Spinal cord (tissue), 4 donors: ENCODE data around the gene BTBD18. TPM values are rescaled to one million over a fixed set of nuclear protein-coding genes. Genes with fewer than 3 reads are reported as not detected.

ENCODE experiments used
- polyA plus RNA-seq, 2 donors: library from polyadenylated mRNA; unstranded; fragments of 120-200 nt; gene quantifications; one replicate each; pipeline ENCODE4 v1.2.1, GENCODE V29; 2013; ENCODE audit not compliant: insufficient read length in 2 of 2
- small RNA-seq: library from RNA; depleted of rRNA; stranded (forward); fragments of <200 nt; gene quantifications from one replicate; pipeline ENCODE3, GENCODE V24; 2014; ENCODE audit warnings: low replicate concordance
- total RNA-seq, 2 donors: library from RNA; depleted of rRNA in 1 of 2; stranded (reverse); fragments of 120-200 nt in 1 of 2; fragments of >200 nt in 1 of 2; gene quantifications; one replicate each; pipeline versions ENCODE4 v1.2.3 to v1.2.4, GENCODE V29; 2013 to 2014

Gene BTBD18
- total and polyA plus RNA-seq, 4 donors = 0.21 to 0.74 TPM; not detected in 2

Small RNA genes within 50 kb of the gene (small RNA-seq; reads per million reads assigned to genes)
- gene AP001931.1 (not detected), gene TMX2-CTNND1 (not detected)

Other genes starting within 250 kb of the BTBD18 start
- gene SLC43A1, start 236.1 kb downstream of the BTBD18 start, total RNA-seq = 10 to 100 TPM in 1 of 2 donors, 1 to 10 TPM in 1; 5.3 to 10.4 TPM
- 1 to 10 TPM; 4.0 to 6.1 TPM for gene SLC43A1, start 236.1 kb downstream of the BTBD18 start, polyA plus RNA-seq
- gene TIMM10, start 221.1 kb downstream of the BTBD18 start, total RNA-seq = 10 to 100 TPM; 27.0 to 39.8 TPM
- gene TIMM10, start 221.1 kb downstream of the BTBD18 start, polyA plus RNA-seq = 10 to 100 TPM; 47.7 to 52.1 TPM
- not detected for gene SMTNL1, start 214.2 kb downstream of the BTBD18 start, total RNA-seq
- gene SMTNL1, start 214.2 kb downstream of the BTBD18 start, polyA plus RNA-seq = 1 to 10 TPM in 1 of 2 donors, under 1 TPM in 1; 0.93 to 1.6 TPM
- gene UBE2L6, start 184.1 kb downstream of the BTBD18 start, total RNA-seq = 10 to 100 TPM; 41.5 to 76.7 TPM
- gene UBE2L6, start 184.1 kb downstream of the BTBD18 start, polyA plus RNA-seq = 100 to 1,000 TPM in 1 of 2 donors, 10 to 100 TPM in 1; 99.6 to 114 TPM
- 100 to 1,000 TPM in 1 of 2 donors, 10 to 100 TPM in 1; 35.7 to 131 TPM for gene SERPING1, start 154.1 kb downstream of the BTBD18 start, total RNA-seq
- 100 to 1,000 TPM in 1 of 2 donors, 10 to 100 TPM in 1; 63.2 to 112 TPM for gene SERPING1, start 154.1 kb downstream of the BTBD18 start, polyA plus RNA-seq
- 1 to 10 TPM; 2.6 to 3.3 TPM for gene YPEL4, start 101.9 kb downstream of the BTBD18 start, total RNA-seq
- 1 to 10 TPM; 7.6 TPM for gene YPEL4, start 101.9 kb downstream of the BTBD18 start, polyA plus RNA-seq
- 10 to 100 TPM in 1 of 2 donors, 1 to 10 TPM in 1; 9.5 to 15.8 TPM for gene CLP1, start 94.1 kb downstream of the BTBD18 start, total RNA-seq
- gene CLP1, start 94.1 kb downstream of the BTBD18 start, polyA plus RNA-seq = 10 to 100 TPM in 1 of 2 donors, 1 to 10 TPM in 1; 9.9 to 10.6 TPM
- gene ZDHHC5, start 83.7 kb downstream of the BTBD18 start, total RNA-seq = 10 to 100 TPM; 22.5 to 22.8 TPM
- gene ZDHHC5, start 83.7 kb downstream of the BTBD18 start, polyA plus RNA-seq = 10 to 100 TPM; 31.8 to 34.3 TPM
- gene MED19, start 39.6 kb downstream of the BTBD18 start, total RNA-seq = 10 to 100 TPM; 12.1 to 32.2 TPM
- gene MED19, start 39.6 kb downstream of the BTBD18 start, polyA plus RNA-seq = 10 to 100 TPM; 25.0 to 27.3 TPM
- 100 to 1,000 TPM in 1 of 2 donors, 10 to 100 TPM in 1; 80.3 to 123 TPM for gene TMX2, start 39.2 kb downstream of the BTBD18 start, total RNA-seq
- 100 to 1,000 TPM; 131 to 139 TPM for gene TMX2, start 39.2 kb downstream of the BTBD18 start, polyA plus RNA-seq
- 100 to 1,000 TPM in 1 of 2 donors, 10 to 100 TPM in 1; 39.8 to 136 TPM for gene SELENOH, start 10.3 kb downstream of the BTBD18 start, total RNA-seq
- gene SELENOH, start 10.3 kb downstream of the BTBD18 start, polyA plus RNA-seq = 100 to 1,000 TPM; 115 to 120 TPM
- 100 to 1,000 TPM; 113 to 149 TPM for gene CTNND1, start 10.0 kb upstream of the BTBD18 start, total RNA-seq
- 100 to 1,000 TPM; 126 to 137 TPM for gene CTNND1, start 10.0 kb upstream of the BTBD18 start, polyA plus RNA-seq